Body of pancreas (tissue), 4 donors: ENCODE data around the gene PPP2R5E.

Experiments used
- CTCF ChIP-seq, 7 experiments: fragments of 450-650 bp in 4 of 7; fragments of 200-600 bp in 3 of 7; sonication (generic) in 3 of 7; IDR thresholded peaks; one replicate each; pipeline ENCODE4 v1.5.1; 2016 to 2019; ENCODE audit warnings: antibody characterized with exemption in 7 of 7
- POLR2A ChIP-seq, 3 donors: fragments of 450-650 bp; IDR thresholded peaks; one replicate each; pipeline ENCODE4 v1.6.1; 2016; ENCODE audit warnings: antibody characterized with exemption in 3 of 3, mild to moderate bottlenecking in 2 of 3

GRCh38 chr14:63492391-63492790, 50.8 kb downstream of the PPP2R5E start:
- TF ChIP-seq CTCF (IDR thresholded peaks at IDR 0.05), result no peak
- no peak for TF ChIP-seq POLR2A (IDR thresholded peaks at IDR 0.05)
